Measurements from ENCODE around the gene MUC6.

The MUC6 gene

GRCh38 chr11:1034001-1034400 lies 2.5 kb downstream of the MUC6 start:
- DNase-seq = no peak

GRCh38 chr11:1033016-1033798 lies 3.3 kb downstream of the MUC6 start:
- DNase-seq = no peak

- no peak for DNase-seq
Observed at GRCh38 chr11:1032310-1032891, 4.1 kb downstream of the MUC6 start.

GRCh38 chr11:1031121-1031899 lies 5.2 kb downstream of the MUC6 start:
- DNase-seq = no peak

GRCh38 chr11:1030556-1030955 lies 6.0 kb downstream of the MUC6 start:
- no peak for DNase-seq

- no peak for DNase-seq
Observed at GRCh38 chr11:1030086-1030485, 6.4 kb downstream of the MUC6 start.

GRCh38 chr11:1029654-1030053 lies 6.9 kb downstream of the MUC6 start:
- DNase-seq = no peak

GRCh38 chr11:1029051-1029450 lies 7.5 kb downstream of the MUC6 start:
- DNase-seq = no peak

GRCh38 chr11:1028616-1029015 lies 7.9 kb downstream of the MUC6 start:
- no peak for DNase-seq

- no peak for DNase-seq
Observed at GRCh38 chr11:1028291-1028540, 8.3 kb downstream of the MUC6 start.

GRCh38 chr11:1027483-1028290 lies 8.8 kb downstream of the MUC6 start:
- no peak for DNase-seq

- no peak for DNase-seq
Observed at GRCh38 chr11:1026641-1027482, 9.7 kb downstream of the MUC6 start.

- no peak for DNase-seq
Observed at GRCh38 chr11:1026163-1026450, 10.4 kb downstream of the MUC6 start.

GRCh38 chr11:1025410-1026162 lies 10.9 kb downstream of the MUC6 start:
- DNase-seq = no peak

- DNase-seq = no peak
Observed at GRCh38 chr11:1024597-1025409, 11.7 kb downstream of the MUC6 start.

- DNase-seq = no peak
Observed at GRCh38 chr11:1023811-1024596, 12.5 kb downstream of the MUC6 start.

GRCh38 chr11:1022908-1023810 lies 13.4 kb downstream of the MUC6 start:
- no peak for DNase-seq

- DNase-seq = no peak
Observed at GRCh38 chr11:1022411-1022810, 14.1 kb downstream of the MUC6 start.
